Stimulated activated CD8-positive, alpha-beta memory T cell treated with anti-CD3 and anti-CD28 coated beads, Interleukin-4, amount 100 ng/mL, for 24 hours (primary cell): Measurements from ENCODE around the gene CD80.
"Not testable (repeated sequence)": the region's sequence is repeated elsewhere in the genome, so short reads cannot be mapped to it uniquely, and the experiment has no call there.

ENCODE experiments used
- DNase-seq: peaks from one replicate; pipeline ENCODE4 v3.0.0-alpha.2; 2020; ENCODE audit warnings: low read depth

Gene CD80

GRCh38 chr3:119559441-119559963, at the start of gene CD80:
CD80 (minus strand) TSS chr3:119559614; CDS start chr3:119557728, 1,886 bp downstream.
- no peak for DNase-seq

GRCh38 chr3:119608405-119609000, 49.1 kb upstream of the CD80 start:
- no peak for DNase-seq

- DNase-seq, result no peak
These were observed 45.5 kb upstream of the CD80 start for GRCh38 chr3:119604878-119605277.

GRCh38 chr3:119602676-119603075, 43.3 kb upstream of the CD80 start:
- DNase-seq, result no peak

GRCh38 chr3:119601154-119601553, 41.7 kb upstream of the CD80 start:
- DNase-seq, result no peak

- DNase-seq, result no peak
These were observed 41.3 kb upstream of the CD80 start for GRCh38 chr3:119600732-119601131.

- DNase-seq, result no peak
These were observed 40.3 kb upstream of the CD80 start for GRCh38 chr3:119599558-119600174.

- no peak for DNase-seq
These were observed 39.1 kb upstream of the CD80 start for GRCh38 chr3:119598410-119599098.

- no peak for DNase-seq
These were observed 38.3 kb upstream of the CD80 start, which contains the start of gene PLA1A for GRCh38 chr3:119597548-119598288. PLA1A (plus strand) TSS chr3:119597885; CDS start chr3:119597914, 29 bp downstream.

- no peak for DNase-seq
These were observed 37.0 kb upstream of the CD80 start for GRCh38 chr3:119596398-119596797.

- DNase-seq, result no peak
These were observed 36.4 kb upstream of the CD80 start for GRCh38 chr3:119595639-119596334.

- not testable (repeated sequence) for DNase-seq
These were observed 35.5 kb upstream of the CD80 start for GRCh38 chr3:119594929-119595328.

GRCh38 chr3:119594066-119594465, 34.7 kb upstream of the CD80 start:
- DNase-seq, result no peak

GRCh38 chr3:119592861-119593260, 33.4 kb upstream of the CD80 start:
- DNase-seq, result no peak

GRCh38 chr3:119590706-119591105, 31.3 kb upstream of the CD80 start:
- DNase-seq, result no peak

- no peak for DNase-seq
These were observed 29.8 kb upstream of the CD80 start for GRCh38 chr3:119589102-119589773.

- no peak for DNase-seq
These were observed 28.7 kb upstream of the CD80 start for GRCh38 chr3:119588112-119588511.

GRCh38 chr3:119586733-119587172, 27.3 kb upstream of the CD80 start:
- no peak for DNase-seq

GRCh38 chr3:119585856-119586570, 26.6 kb upstream of the CD80 start:
- no peak for DNase-seq

GRCh38 chr3:119585208-119585607, 25.8 kb upstream of the CD80 start:
- DNase-seq, result no peak
